Measurements from ENCODE around the gene LRRC55.

Gene LRRC55

DNA sequence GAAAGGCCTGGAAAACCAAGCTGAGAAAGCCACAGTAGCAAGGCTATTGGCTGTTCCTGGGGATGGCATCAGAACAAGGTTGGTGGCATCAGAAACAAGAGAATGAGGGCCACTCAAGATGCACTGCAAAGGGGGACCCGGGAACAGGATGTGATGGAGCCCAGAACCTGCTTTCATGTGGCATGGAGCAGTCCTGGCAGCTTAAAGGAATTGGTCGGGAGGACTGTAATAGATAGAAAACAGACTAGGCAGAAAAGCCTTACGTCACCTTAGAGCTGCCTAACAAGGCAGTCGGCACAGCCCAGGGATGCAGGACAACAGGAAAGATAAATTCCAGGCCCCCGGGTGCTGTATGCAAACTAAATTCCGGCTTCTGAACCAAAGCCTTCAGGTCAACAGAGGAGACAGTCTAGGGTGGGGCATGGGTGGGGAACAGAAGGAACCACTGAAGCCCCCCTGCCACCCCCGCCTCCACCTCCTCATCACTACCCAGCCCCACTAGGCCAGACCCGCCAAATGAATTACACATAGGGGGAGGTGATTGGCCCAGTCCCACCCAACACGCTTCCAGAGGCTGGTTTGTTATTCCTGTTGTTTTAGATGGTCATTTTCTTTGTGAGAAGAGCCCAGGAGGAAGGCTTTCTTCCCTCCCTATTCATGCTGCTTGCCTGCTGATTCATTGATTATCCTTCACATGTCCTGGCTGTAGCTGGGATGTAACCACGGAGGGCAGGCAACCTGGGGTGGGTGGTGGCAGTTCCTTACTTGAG is 25.7 kb upstream of the LRRC55 start:
- Histone ChIP-seq H3K79me1 (ENCODE audit: low read depth, low read length) (no peaks in the 10 kb centered on the region), H3K18ac (ENCODE audit: low read length) (no peak overlapping the region), H2BK120ac (ENCODE audit: low read depth, low read length) (no peak overlapping the region), H3K27me3 (ENCODE audit: control insufficient read depth in 3 of 3, insufficient read depth in 3 of 3, low read depth in 1 of 3, low read length in 3 of 3) (no peaks in the 10 kb centered on the region), H3K9ac (ENCODE audit: low read depth, low read length, poor library complexity) (no peak overlapping the region), H2BK15ac (ENCODE audit: low read length) (no peak overlapping the region), H3K27ac (replicated peaks; ENCODE audit: low read length) (no peak overlapping the region), H3K23ac (ENCODE audit: low read depth, low read length, poor library complexity) (no peak overlapping the region), H2BK5ac (ENCODE audit: low read length) (no peak overlapping the region), H3K4me1 (ENCODE audit: control insufficient read depth in 2 of 2, insufficient read depth in 1 of 2, low read depth in 1 of 2, low read length in 2 of 2) (peaks cover 10 to 16% of the 10 kb centered on the region in 2 donors), H3K4ac (ENCODE audit: low read length) (no peak overlapping the region), H3K36me3 (replicated peaks in 1 of 2; ENCODE audit: control insufficient read depth in 2 of 2, insufficient read depth in 2 of 2, low read length in 2 of 2) (no peaks in the 10 kb centered on the region), H2AK5ac (ENCODE audit: low read depth, low read length) (no peak overlapping the region), H3K14ac (ENCODE audit: low read length) (no peak overlapping the region), H3K4me2 (ENCODE audit: insufficient read depth, low read length, poor library complexity, severe bottlenecking) (peak overlapping the region; percentile 12), H4K91ac (ENCODE audit: low read depth, low read length, poor library complexity) (no peak overlapping the region), H3K9me3 (replicated peaks in 1 of 2; ENCODE audit: control insufficient read depth in 2 of 2, insufficient read depth in 1 of 2, low read depth in 1 of 2, low read length in 2 of 2) (no peaks in the 10 kb centered on the region), H2AFZ (ENCODE audit: low read length) (peak overlapping the region; percentile 69), H2BK12ac (ENCODE audit: low read length) (no peak overlapping the region), H3K4me3 (ENCODE audit: low read length in 2 of 2) (no peak overlapping the region), H4K8ac (ENCODE audit: low read depth, low read length) (no peak overlapping the region)
- DNase-seq (ENCODE audit: low spot score) = peak; percentile 15
- WGBS, 2 donors (ENCODE audit: extremely low coverage in 2 of 2, insufficient read length in 2 of 2, insufficient replicate concordance in 1 of 2) = no CpG with 5 or more reads among the region's 10 CpGs

DNA sequence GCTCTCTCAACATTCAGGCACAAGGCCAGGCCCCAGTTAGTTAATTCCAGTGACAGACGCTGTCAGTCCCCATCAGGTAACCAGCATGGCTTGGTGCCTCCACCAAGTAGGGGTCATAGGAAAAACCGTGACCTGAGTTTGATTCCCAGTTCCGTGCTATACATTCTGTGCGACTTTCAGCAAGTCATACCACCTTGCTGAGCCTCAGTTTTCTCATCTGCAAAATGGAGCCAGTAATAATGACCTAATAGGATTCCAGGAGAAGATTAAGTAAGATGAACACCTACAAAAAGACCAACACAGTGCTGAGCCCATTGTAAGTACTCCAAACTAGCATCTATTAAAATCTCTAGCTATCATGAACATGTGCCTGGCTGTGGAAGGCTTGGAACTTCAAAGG is 24.8 kb upstream of the LRRC55 start:
- H3K18ac ChIP-seq (ENCODE audit: low read length) = no peak overlapping the region
- H3K4me2 ChIP-seq (ENCODE audit: insufficient read depth, low read length, poor library complexity, severe bottlenecking) = no peak overlapping the region
- H3K27ac ChIP-seq (replicated peaks; ENCODE audit: low read length) = no peak overlapping the region
- H2BK15ac ChIP-seq (ENCODE audit: low read length) = no peak overlapping the region
- H3K36me3 ChIP-seq (replicated peaks in 1 of 2; ENCODE audit: control insufficient read depth in 2 of 2, insufficient read depth in 2 of 2, low read length in 2 of 2) = no peaks in the 10 kb centered on the region
- DNase-seq (ENCODE audit: low spot score) = no peak
- H3K27me3 ChIP-seq (ENCODE audit: control insufficient read depth in 3 of 3, insufficient read depth in 3 of 3, low read depth in 1 of 3, low read length in 3 of 3) = no peaks in the 10 kb centered on the region
- no peak overlapping the region for H3K23ac ChIP-seq (ENCODE audit: low read depth, low read length, poor library complexity)
- no peaks in the 10 kb centered on the region for H3K9me3 ChIP-seq (replicated peaks in 1 of 2; ENCODE audit: control insufficient read depth in 2 of 2, insufficient read depth in 1 of 2, low read depth in 1 of 2, low read length in 2 of 2)
- H2BK120ac ChIP-seq (ENCODE audit: low read depth, low read length) = no peak overlapping the region
- no peak overlapping the region for H2AFZ ChIP-seq (ENCODE audit: low read length)
- H3K79me1 ChIP-seq (ENCODE audit: low read depth, low read length) = no peaks in the 10 kb centered on the region
- no peak overlapping the region for H3K4ac ChIP-seq (ENCODE audit: low read length)
- no peak overlapping the region for H2AK5ac ChIP-seq (ENCODE audit: low read depth, low read length)
- H4K91ac ChIP-seq (ENCODE audit: low read depth, low read length, poor library complexity) = no peak overlapping the region
- H3K14ac ChIP-seq (ENCODE audit: low read length) = no peak overlapping the region
- H3K4me3 ChIP-seq (ENCODE audit: low read length in 2 of 2) = no peak overlapping the region
- no CpG with 5 or more reads among the region's 4 CpGs for WGBS, 2 donors (ENCODE audit: extremely low coverage in 2 of 2, insufficient read length in 2 of 2, insufficient replicate concordance in 1 of 2)
- no peak overlapping the region for H4K8ac ChIP-seq (ENCODE audit: low read depth, low read length)
- H3K4me1 ChIP-seq (ENCODE audit: control insufficient read depth in 2 of 2, insufficient read depth in 1 of 2, low read depth in 1 of 2, low read length in 2 of 2) = peaks cover 10 to 17% of the 10 kb centered on the region in 2 donors
- no peak overlapping the region for H3K9ac ChIP-seq (ENCODE audit: low read depth, low read length, poor library complexity)
- no peak overlapping the region for H2BK5ac ChIP-seq (ENCODE audit: low read length)
- H2BK12ac ChIP-seq (ENCODE audit: low read length) = no peak overlapping the region

DNA sequence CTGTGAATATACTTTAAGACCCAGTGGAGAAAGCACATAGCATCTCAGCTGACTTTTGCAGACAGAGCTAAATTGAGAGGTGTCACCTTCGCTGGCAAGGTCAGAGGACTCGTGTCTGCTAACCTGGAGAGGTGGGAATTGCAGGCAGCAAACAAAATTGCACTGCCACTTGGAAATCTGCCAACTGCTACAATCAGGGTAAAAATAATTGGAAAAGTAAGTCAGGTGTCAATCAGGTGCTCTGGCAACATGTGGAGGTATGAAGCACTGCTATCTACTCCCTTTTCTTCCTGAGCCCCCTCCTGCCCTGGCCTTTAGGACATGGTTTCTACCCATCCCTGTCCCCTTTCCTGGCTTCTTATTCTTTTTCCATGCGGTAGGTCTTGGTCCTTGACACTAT is 24.1 kb upstream of the LRRC55 start:
- Histone ChIP-seq H3K9ac (ENCODE audit: low read depth, low read length, poor library complexity) (no peak overlapping the region), H2BK12ac (ENCODE audit: low read length) (no peak overlapping the region), H3K9me3 (replicated peaks in 1 of 2; ENCODE audit: control insufficient read depth in 2 of 2, insufficient read depth in 1 of 2, low read depth in 1 of 2, low read length in 2 of 2) (no peaks in the 10 kb centered on the region), H3K4me3 (ENCODE audit: low read length in 2 of 2) (no peak overlapping the region), H2AFZ (ENCODE audit: low read length) (no peak overlapping the region), H3K23ac (ENCODE audit: low read depth, low read length, poor library complexity) (no peak overlapping the region), H3K4me2 (ENCODE audit: insufficient read depth, low read length, poor library complexity, severe bottlenecking) (no peak overlapping the region), H3K27ac (replicated peaks; ENCODE audit: low read length) (no peak overlapping the region), H2BK120ac (ENCODE audit: low read depth, low read length) (no peak overlapping the region), H4K8ac (ENCODE audit: low read depth, low read length) (no peak overlapping the region), H3K36me3 (replicated peaks in 1 of 2; ENCODE audit: control insufficient read depth in 2 of 2, insufficient read depth in 2 of 2, low read length in 2 of 2) (no peaks in the 10 kb centered on the region), H3K79me1 (ENCODE audit: low read depth, low read length) (no peaks in the 10 kb centered on the region), H4K91ac (ENCODE audit: low read depth, low read length, poor library complexity) (no peak overlapping the region), H3K27me3 (ENCODE audit: control insufficient read depth in 3 of 3, insufficient read depth in 3 of 3, low read depth in 1 of 3, low read length in 3 of 3) (no peaks in the 10 kb centered on the region), H3K4ac (ENCODE audit: low read length) (no peak overlapping the region), H3K18ac (ENCODE audit: low read length) (no peak overlapping the region), H2BK5ac (ENCODE audit: low read length) (no peak overlapping the region), H3K14ac (ENCODE audit: low read length) (no peak overlapping the region), H2BK15ac (ENCODE audit: low read length) (no peak overlapping the region), H3K4me1 (ENCODE audit: control insufficient read depth in 2 of 2, insufficient read depth in 1 of 2, low read depth in 1 of 2, low read length in 2 of 2) (peaks cover 10 to 18% of the 10 kb centered on the region in 2 donors), H2AK5ac (ENCODE audit: low read depth, low read length) (no peak overlapping the region)
- DNase-seq (ENCODE audit: low spot score) = no peak
- WGBS, 2 donors (ENCODE audit: extremely low coverage in 2 of 2, insufficient read length in 2 of 2, insufficient replicate concordance in 1 of 2) = no CpG with 5 or more reads among the region's 3 CpGs

DNA sequence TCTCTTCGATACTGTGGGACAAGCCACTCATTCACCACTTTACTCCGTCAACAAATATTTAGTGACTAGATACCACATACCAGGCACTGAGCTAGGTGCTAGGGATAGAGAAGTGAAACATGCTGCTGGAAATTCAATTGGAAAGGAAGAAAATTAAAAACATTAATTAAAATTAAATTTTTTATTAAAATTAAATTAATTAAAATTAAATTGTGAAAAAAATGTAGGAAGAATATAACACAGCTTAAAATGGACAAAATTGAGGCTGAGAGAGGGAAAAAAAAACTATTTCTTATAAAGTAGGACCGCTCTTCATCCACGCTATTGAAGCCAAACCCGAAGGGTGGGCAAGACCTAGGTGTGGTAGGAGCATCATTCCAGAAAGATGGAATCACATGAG is 23.6 kb upstream of the LRRC55 start:
- H3K18ac ChIP-seq (ENCODE audit: low read length) = no peak overlapping the region
- no peaks in the 10 kb centered on the region for H3K79me1 ChIP-seq (ENCODE audit: low read depth, low read length)
- no peaks in the 10 kb centered on the region for H3K27me3 ChIP-seq (ENCODE audit: control insufficient read depth in 3 of 3, insufficient read depth in 3 of 3, low read depth in 1 of 3, low read length in 3 of 3)
- no peak overlapping the region for H3K4ac ChIP-seq (ENCODE audit: low read length)
- no peak overlapping the region for H2BK120ac ChIP-seq (ENCODE audit: low read depth, low read length)
- H2BK15ac ChIP-seq (ENCODE audit: low read length) = no peak overlapping the region
- no peak overlapping the region for H3K4me3 ChIP-seq (ENCODE audit: low read length in 2 of 2)
- no peak overlapping the region for H3K4me2 ChIP-seq (ENCODE audit: insufficient read depth, low read length, poor library complexity, severe bottlenecking)
- no peak overlapping the region for H3K9ac ChIP-seq (ENCODE audit: low read depth, low read length, poor library complexity)
- no peak overlapping the region for H2AFZ ChIP-seq (ENCODE audit: low read length)
- H3K4me1 ChIP-seq (ENCODE audit: control insufficient read depth in 2 of 2, insufficient read depth in 1 of 2, low read depth in 1 of 2, low read length in 2 of 2) = peaks cover 10 to 18% of the 10 kb centered on the region in 2 donors
- no peak for DNase-seq (ENCODE audit: low spot score)
- no peak overlapping the region for H4K8ac ChIP-seq (ENCODE audit: low read depth, low read length)
- no peak overlapping the region for H3K23ac ChIP-seq (ENCODE audit: low read depth, low read length, poor library complexity)
- no CpG with 5 or more reads among the region's 5 CpGs for WGBS, 2 donors (ENCODE audit: extremely low coverage in 2 of 2, insufficient read length in 2 of 2, insufficient replicate concordance in 1 of 2)
- H3K14ac ChIP-seq (ENCODE audit: low read length) = no peak overlapping the region
- H3K9me3 ChIP-seq (replicated peaks in 1 of 2; ENCODE audit: control insufficient read depth in 2 of 2, insufficient read depth in 1 of 2, low read depth in 1 of 2, low read length in 2 of 2) = no peaks in the 10 kb centered on the region
- no peaks in the 10 kb centered on the region for H3K36me3 ChIP-seq (replicated peaks in 1 of 2; ENCODE audit: control insufficient read depth in 2 of 2, insufficient read depth in 2 of 2, low read length in 2 of 2)
- H2BK12ac ChIP-seq (ENCODE audit: low read length) = no peak overlapping the region
- H3K27ac ChIP-seq (replicated peaks; ENCODE audit: low read length) = no peak overlapping the region
- H4K91ac ChIP-seq (ENCODE audit: low read depth, low read length, poor library complexity) = no peak overlapping the region
- no peak overlapping the region for H2AK5ac ChIP-seq (ENCODE audit: low read depth, low read length)
- H2BK5ac ChIP-seq (ENCODE audit: low read length) = no peak overlapping the region
